HepG2 (cell line): ENCODE results near the gene ZSCAN32. TPM values are rescaled to one million over a fixed set of nuclear protein-coding genes. Genes with fewer than 3 reads are reported as not detected.

Experiments used
- CC2D1A ChIP-seq: sonication (generic); formaldehyde crosslinking; IDR thresholded peaks from 2 replicates; pipeline ENCODE4 v1.8.1; 2023; ENCODE audit warnings: mild to moderate bottlenecking, missing genetic modification reagents
- CREM ChIP-seq, 2 experiments: sonication (generic) in 1 of 2; formaldehyde crosslinking in 1 of 2; IDR thresholded peaks; 2 replicates each; pipeline versions ENCODE4 v1.4.0 to v1.6.1; 2016 to 2020; ENCODE audit warnings: antibody characterized with exemption in 1 of 2, mild to moderate bottlenecking in 1 of 2, missing genetic modification reagents in 1 of 2
- GATAD1 ChIP-seq: IDR thresholded peaks from 2 replicates; pipeline ENCODE4 v1.6.1; 2016; ENCODE audit warnings: missing genetic modification reagents, missing compliant biosample characterization
- HNRNPLL ChIP-seq: fragments of 200-400 bp; formaldehyde crosslinking; IDR thresholded peaks from 2 replicates; pipeline ENCODE4 v1.6.1; 2017; ENCODE audit warnings: mild to moderate bottlenecking, low read depth, low read length; ENCODE audit not compliant: poor library complexity, severe bottlenecking
- KDM3A ChIP-seq: IDR thresholded peaks from 2 replicates; pipeline ENCODE4 v1.6.1; 2018; ENCODE audit warnings: low read depth, missing compliant biosample characterization
- SIN3A ChIP-seq: IDR thresholded peaks from 2 replicates; pipeline ENCODE4 v1.6.1; 2011; ENCODE audit warnings: low read depth, mild to moderate bottlenecking, control low read depth, low read length, borderline replicate concordance
- SNAI1 ChIP-seq: sonication (generic); formaldehyde crosslinking; IDR thresholded peaks from 2 replicates; pipeline ENCODE4 v1.5.0; 2020; ENCODE audit warnings: mild to moderate bottlenecking, missing genetic modification reagents, borderline replicate concordance
- ZBTB20 ChIP-seq: sonication (generic); formaldehyde crosslinking; IDR thresholded peaks from 2 replicates; pipeline ENCODE4 v1.8.1; 2023; ENCODE audit warnings: missing genetic modification reagents, low read depth, mild to moderate bottlenecking, borderline replicate concordance
- ZFAT ChIP-seq: sonication (generic); formaldehyde crosslinking; conservative IDR thresholded peaks from 2 replicates; pipeline ENCODE4 v1.8.1; 2023; ENCODE audit warnings: missing genetic modification reagents, inconsistent platforms
- ZFP1 ChIP-seq: IDR thresholded peaks from 2 replicates; pipeline ENCODE4 v1.6.1; 2016
- ZMYM4 ChIP-seq: sonication (generic); formaldehyde crosslinking; IDR thresholded peaks from 2 replicates; pipeline ENCODE4 v1.8.1; 2023; ENCODE audit warnings: mild to moderate bottlenecking, missing genetic modification reagents
- ZNF230 ChIP-seq: sonication (generic); formaldehyde crosslinking; IDR thresholded peaks from 2 replicates; pipeline ENCODE4 v1.4.0; 2020; ENCODE audit warnings: mild to moderate bottlenecking, missing genetic modification reagents
- ZNF354B ChIP-seq: sonication (generic); formaldehyde crosslinking; IDR thresholded peaks from 2 replicates; pipeline ENCODE4 v1.8.0; 2022; ENCODE audit warnings: mild to moderate bottlenecking, missing genetic modification reagents
- ZNF570 ChIP-seq: sonication (generic); formaldehyde crosslinking; IDR thresholded peaks from 2 replicates; pipeline ENCODE4 v1.4.0; 2020; ENCODE audit warnings: mild to moderate bottlenecking, missing genetic modification reagents, borderline replicate concordance
- polyA plus RNA-seq, 8 experiments: library from polyadenylated mRNA; depleted of rRNA in 3 of 8; stranded (reverse) in 7 of 8; unstranded in 1 of 8; fragments of >200 nt; fragmentation: Illumina TruSeq in 4 of 8; extraction: Trizol in 4 of 8; gene quantifications; 2 replicates each; pipeline versions ENCODE4 v1.2.1 to v1.2.3, GENCODE V29; 2011 to 2016; ENCODE audit warnings: low read depth in 4 of 8, missing spikeins in 1 of 8, mixed read lengths in 1 of 8; ENCODE audit not compliant: insufficient read depth in 1 of 8
- total RNA-seq, 5 experiments: library from RNA; depleted of rRNA; stranded (reverse); fragments of >200 nt; fragmentation: Illumina TruSeq; extraction: Trizol; gene quantifications; 2 replicates each; pipeline ENCODE4 v1.2.3, GENCODE V29; 2016; ENCODE audit warnings: low read depth in 1 of 5
- TF ChIP-seq, protein P1 (sequence below), 2 experiments: fragments of 450-650 bp in 1 of 2; sonication (generic) in 1 of 2; formaldehyde crosslinking in 1 of 2; IDR thresholded peaks; 2 replicates each; pipeline versions ENCODE4 v1.6.1 to v1.8.0; 2016 to 2022; ENCODE audit warnings: antibody characterized with exemption in 1 of 2, mild to moderate bottlenecking in 1 of 2, missing genetic modification reagents in 1 of 2
- TF ChIP-seq, protein P2 (sequence below): IDR thresholded peaks from 2 replicates; pipeline ENCODE4 v1.6.1; 2016; ENCODE audit warnings: missing genetic modification reagents, missing compliant biosample characterization
- TF ChIP-seq, protein P3 (sequence below): sonication (generic); formaldehyde crosslinking; IDR thresholded peaks from 2 replicates; pipeline ENCODE4 v1.5.0; 2020; ENCODE audit warnings: missing genetic modification reagents

Gene ZSCAN32
- total and polyA plus RNA-seq, 2 of the 13 experiments (the other 11 are each of a cell fraction or from before 2014, with no cell fraction given) = 10.7 to 12.8 TPM

DNA sequence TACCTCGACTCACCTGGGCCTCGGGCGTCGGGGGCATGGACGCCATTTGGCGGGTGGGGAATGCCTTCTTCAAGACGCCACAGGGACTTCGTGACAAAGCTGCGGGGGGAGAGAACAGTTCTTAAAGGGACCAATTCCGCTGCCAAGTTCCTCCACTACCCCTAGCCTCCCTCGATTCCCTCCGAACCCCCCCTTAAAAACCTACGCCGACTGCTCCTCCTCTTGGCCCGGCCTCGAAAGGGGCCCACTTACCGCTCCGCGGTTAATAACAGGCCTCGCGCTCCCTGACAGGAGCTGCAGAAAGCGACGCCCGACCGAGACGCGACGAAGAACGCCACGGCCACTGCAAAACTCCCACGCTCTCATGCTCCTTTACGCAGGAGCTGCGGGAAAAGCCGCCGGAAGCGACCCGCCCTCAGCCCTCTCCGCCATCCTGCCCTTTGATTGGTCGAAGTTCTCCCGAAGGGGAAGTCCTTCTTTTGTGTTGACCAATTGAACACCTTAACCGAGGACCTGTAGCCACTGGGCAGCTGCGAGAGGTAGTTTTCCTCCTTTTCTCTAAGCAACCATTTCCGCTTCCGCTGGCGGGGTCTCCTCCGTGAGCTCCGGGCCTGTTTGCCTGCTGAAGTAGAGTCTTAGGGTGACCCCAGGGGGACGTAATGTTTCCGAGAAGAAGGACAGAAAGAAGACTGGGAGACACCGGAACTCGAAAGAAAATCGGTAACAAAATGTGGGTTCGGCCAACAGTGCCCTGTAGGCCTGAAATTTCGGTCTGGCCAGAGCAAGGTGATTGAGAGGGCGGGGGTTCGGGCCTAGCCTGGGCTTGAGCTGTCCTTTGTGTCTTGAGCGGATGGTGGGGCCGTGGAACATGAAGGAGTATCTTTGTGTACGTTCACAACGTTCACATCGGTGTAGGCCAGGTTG, 42.6 kb upstream of the ZSCAN32 start, which contains the start of the genes NAA60 and ZNF597 (continued):
- TF ChIP-seq HNRNPLL (peak; percentile 54), ZFAT (CRISPR knock-in tag) (no peak), ZMYM4 (CRISPR knock-in tag) (0 out of 2 replicates have a peak, but pooled peaks have one; percentile 26), ZNF354B (CRISPR knock-in tag) (no peak), KDM3A (CRISPR knock-in tag) (no peak), GATAD1 (CRISPR knock-in tag) (peak; percentile 71), ZBTB20 (CRISPR knock-in tag) (0 out of 2 replicates have a peak, but pooled peaks have one; percentile 59), ZNF230 (CRISPR knock-in tag) (no peak), ZNF570 (CRISPR knock-in tag) (no peak), SIN3A (peak; percentile 39; the same call in 1 of the 2 replicates), ZFP1 (CRISPR knock-in tag) (no peak), SNAI1 (no peak), CC2D1A (CRISPR knock-in tag) (no peak), CREM (IDR thresholded peaks at IDR 0.05) (peak; percentile 21; the same call in 1 of the 2 replicates), CREM (CRISPR knock-in tag; IDR thresholded peaks at IDR 0.05) (no peak)
- TF ChIP-seq, protein P1, sequence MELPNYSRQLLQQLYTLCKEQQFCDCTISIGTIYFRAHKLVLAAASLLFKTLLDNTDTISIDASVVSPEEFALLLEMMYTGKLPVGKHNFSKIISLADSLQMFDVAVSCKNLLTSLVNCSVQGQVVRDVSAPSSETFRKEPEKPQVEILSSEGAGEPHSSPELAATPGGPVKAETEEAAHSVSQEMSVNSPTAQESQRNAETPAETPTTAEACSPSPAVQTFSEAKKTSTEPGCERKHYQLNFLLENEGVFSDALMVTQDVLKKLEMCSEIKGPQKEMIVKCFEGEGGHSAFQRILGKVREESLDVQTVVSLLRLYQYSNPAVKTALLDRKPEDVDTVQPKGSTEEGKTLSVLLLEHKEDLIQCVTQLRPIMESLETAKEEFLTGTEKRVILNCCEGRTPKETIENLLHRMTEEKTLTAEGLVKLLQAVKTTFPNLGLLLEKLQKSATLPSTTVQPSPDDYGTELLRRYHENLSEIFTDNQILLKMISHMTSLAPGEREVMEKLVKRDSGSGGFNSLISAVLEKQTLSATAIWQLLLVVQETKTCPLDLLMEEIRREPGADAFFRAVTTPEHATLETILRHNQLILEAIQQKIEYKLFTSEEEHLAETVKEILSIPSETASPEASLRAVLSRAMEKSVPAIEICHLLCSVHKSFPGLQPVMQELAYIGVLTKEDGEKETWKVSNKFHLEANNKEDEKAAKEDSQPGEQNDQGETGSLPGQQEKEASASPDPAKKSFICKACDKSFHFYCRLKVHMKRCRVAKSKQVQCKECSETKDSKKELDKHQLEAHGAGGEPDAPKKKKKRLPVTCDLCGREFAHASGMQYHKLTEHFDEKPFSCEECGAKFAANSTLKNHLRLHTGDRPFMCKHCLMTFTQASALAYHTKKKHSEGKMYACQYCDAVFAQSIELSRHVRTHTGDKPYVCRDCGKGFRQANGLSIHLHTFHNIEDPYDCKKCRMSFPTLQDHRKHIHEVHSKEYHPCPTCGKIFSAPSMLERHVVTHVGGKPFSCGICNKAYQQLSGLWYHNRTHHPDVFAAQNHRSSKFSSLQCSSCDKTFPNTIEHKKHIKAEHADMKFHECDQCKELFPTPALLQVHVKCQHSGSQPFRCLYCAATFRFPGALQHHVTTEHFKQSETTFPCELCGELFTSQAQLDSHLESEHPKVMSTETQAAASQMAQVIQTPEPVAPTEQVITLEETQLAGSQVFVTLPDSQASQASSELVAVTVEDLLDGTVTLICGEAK (IDR thresholded peaks at IDR 0.05) = peak; percentile 25; the same call in 1 of the 2 replicates
- TF ChIP-seq, protein P1 (CRISPR knock-in tag; IDR thresholded peaks at IDR 0.05) = no peak
- TF ChIP-seq, protein P2, sequence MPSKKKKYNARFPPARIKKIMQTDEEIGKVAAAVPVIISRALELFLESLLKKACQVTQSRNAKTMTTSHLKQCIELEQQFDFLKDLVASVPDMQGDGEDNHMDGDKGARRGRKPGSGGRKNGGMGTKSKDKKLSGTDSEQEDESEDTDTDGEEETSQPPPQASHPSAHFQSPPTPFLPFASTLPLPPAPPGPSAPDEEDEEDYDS (CRISPR knock-in tag) = peak; percentile 69
- TF ChIP-seq, protein P3, sequence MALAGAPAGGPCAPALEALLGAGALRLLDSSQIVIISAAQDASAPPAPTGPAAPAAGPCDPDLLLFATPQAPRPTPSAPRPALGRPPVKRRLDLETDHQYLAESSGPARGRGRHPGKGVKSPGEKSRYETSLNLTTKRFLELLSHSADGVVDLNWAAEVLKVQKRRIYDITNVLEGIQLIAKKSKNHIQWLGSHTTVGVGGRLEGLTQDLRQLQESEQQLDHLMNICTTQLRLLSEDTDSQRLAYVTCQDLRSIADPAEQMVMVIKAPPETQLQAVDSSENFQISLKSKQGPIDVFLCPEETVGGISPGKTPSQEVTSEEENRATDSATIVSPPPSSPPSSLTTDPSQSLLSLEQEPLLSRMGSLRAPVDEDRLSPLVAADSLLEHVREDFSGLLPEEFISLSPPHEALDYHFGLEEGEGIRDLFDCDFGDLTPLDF (CRISPR knock-in tag) = no peak
